Activated T-helper 1 cell treated with anti-CD3 and anti-CD28 coated beads, Interleukin-12 subunit alpha, Interleukin-12 subunit beta, Interleukin-2, Interleukin-4 antibody, amounts not matched to agents 30 ng/mL and 10 ng/mL and 1 ng/mL, durations not matched to agents 14 hours and 24 hours and 36 hours (primary cell): ENCODE measurements around the gene MMRN2. TPM values are rescaled to one million over a fixed set of nuclear protein-coding genes. Genes with fewer than 3 reads are reported as not detected.
A peak's percentile ranks its signal among the peaks of the same experiment; 100 is the strongest.

Experiments used
- DNase-seq: peaks from one replicate; pipeline ENCODE4 v3.0.0; 2021; ENCODE audit warnings: low spot score
- H3K27ac Mint-ChIP-seq: one replicate; pipeline ENCODE4 v1.8.0; 2021; ENCODE audit warnings: mild to moderate bottlenecking, mixed read lengths
- H3K27me3 Mint-ChIP-seq: one replicate; pipeline ENCODE4 v1.8.0; 2022; ENCODE audit warnings: mild to moderate bottlenecking, moderate library complexity, mixed read lengths; ENCODE audit not compliant: insufficient read depth
- H3K36me3 Mint-ChIP-seq: one replicate; pipeline ENCODE4 v1.8.0; 2021; ENCODE audit warnings: low read depth, mixed read lengths
- H3K4me1 Mint-ChIP-seq: one replicate; pipeline ENCODE4 v1.8.0; 2021; ENCODE audit warnings: low read depth, mixed read lengths
- H3K4me3 Mint-ChIP-seq: one replicate; pipeline ENCODE4 v1.8.0; 2021; ENCODE audit warnings: mild to moderate bottlenecking, moderate library complexity, mixed read lengths
- H3K9me3 Mint-ChIP-seq: one replicate; pipeline ENCODE4 v1.8.0; 2021; ENCODE audit warnings: mixed read lengths
- intact Hi-C: fragments of 100-400 bp; cut with micrococcal nuclease; formaldehyde crosslinking; loops from one replicate; pipeline ENCODE4 v1.15.1; 2024
- total RNA-seq: library from RNA; stranded (reverse); gene quantifications from 2 replicates; pipeline ENCODE4 v1.2.3, GENCODE V29; 2022

MMRN2 gene
- total RNA-seq, 1 donor from 2014 or later, result not detected

DNA sequence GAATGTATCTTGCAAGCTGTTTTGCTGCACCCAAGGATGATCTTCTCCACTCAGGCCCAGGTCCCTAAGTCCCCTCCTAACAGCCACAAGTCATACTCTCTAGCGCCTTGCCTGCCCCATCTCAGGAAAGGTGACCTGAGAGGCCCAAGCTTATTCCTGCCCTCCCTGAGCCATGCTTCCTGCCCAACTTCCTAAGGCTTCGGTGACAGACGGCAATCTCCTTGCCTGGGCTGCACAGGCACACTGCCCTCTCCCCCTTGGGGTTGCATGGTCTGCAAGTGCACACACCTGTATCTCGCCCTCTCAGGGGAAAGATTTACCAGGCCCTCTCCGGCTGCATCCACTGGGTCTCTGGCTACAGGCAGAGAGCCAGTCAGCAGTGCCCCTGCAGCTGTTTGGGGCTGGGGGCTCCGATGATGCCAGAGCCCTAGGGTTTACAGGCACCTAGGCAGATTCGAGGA lies 10.1 kb upstream of the MMRN2 start:
- no peak for DNase-seq
- no peaks in the 10 kb centered on the region for H3K36me3 Mint-ChIP-seq
- no peak overlapping the region for H3K4me3 Mint-ChIP-seq
- intact Hi-C loops, result loop anchor here (2.0 to 5.0 kb wide), 2 partner anchors 255 to 279 kb away; no protein-coding TSS in a partner anchor
- H3K9me3 Mint-ChIP-seq, result no peaks in the 10 kb centered on the region
- peaks cover 22% of the 10 kb centered on the region for H3K4me1 Mint-ChIP-seq
- peaks cover 19% of the 10 kb centered on the region for H3K27me3 Mint-ChIP-seq
- H3K27ac Mint-ChIP-seq, result no peak overlapping the region

- H3K36me3 Mint-ChIP-seq, result no peaks in the 10 kb centered on the region
- peaks cover 14% of the 10 kb centered on the region for H3K27me3 Mint-ChIP-seq
- H3K9me3 Mint-ChIP-seq, result no peaks in the 10 kb centered on the region
- H3K27ac Mint-ChIP-seq, result peak overlapping the region; percentile 70
- no peak for DNase-seq
- H3K4me1 Mint-ChIP-seq, result peaks cover 16% of the 10 kb centered on the region
- peak overlapping the region; percentile 34 for H3K4me3 Mint-ChIP-seq
- intact Hi-C loops, result loop anchor here (1.0 to 5.0 kb wide), 3 partner anchors 27 to 277 kb away; no protein-coding TSS in a partner anchor
Measured at GRCh38 chr10:86965986-86966654, 8.7 kb upstream of the MMRN2 start.

- H3K27me3 Mint-ChIP-seq, result peaks cover 12% of the 10 kb centered on the region
- intact Hi-C loops, result loop anchor here (5.0 kb wide), 1 partner anchor 253 kb away; no protein-coding TSS in a partner anchor
- DNase-seq, result no peak
Measured at GRCh38 chr10:86964847-86965190, 7.4 kb upstream of the MMRN2 start.

GRCh38 chr10:86964061-86964846 lies 6.8 kb upstream of the MMRN2 start:
- peaks cover 6% of the 10 kb centered on the region for H3K27me3 Mint-ChIP-seq
- no peaks in the 10 kb centered on the region for H3K36me3 Mint-ChIP-seq
- no peak for DNase-seq
- intact Hi-C loops, result no loop called here
- H3K4me3 Mint-ChIP-seq, result no peak overlapping the region
- peaks cover 16% of the 10 kb centered on the region for H3K4me1 Mint-ChIP-seq
- no peak overlapping the region for H3K27ac Mint-ChIP-seq
- H3K9me3 Mint-ChIP-seq, result no peaks in the 10 kb centered on the region

More at GRCh38 chr10:86964847-86965190, 7.4 kb upstream of the MMRN2 start:
- peaks cover 16% of the 10 kb centered on the region for H3K4me1 Mint-ChIP-seq
- no peak overlapping the region for H3K27ac Mint-ChIP-seq
- H3K36me3 Mint-ChIP-seq, result no peaks in the 10 kb centered on the region
- no peak overlapping the region for H3K4me3 Mint-ChIP-seq
- no peaks in the 10 kb centered on the region for H3K9me3 Mint-ChIP-seq

DNA sequence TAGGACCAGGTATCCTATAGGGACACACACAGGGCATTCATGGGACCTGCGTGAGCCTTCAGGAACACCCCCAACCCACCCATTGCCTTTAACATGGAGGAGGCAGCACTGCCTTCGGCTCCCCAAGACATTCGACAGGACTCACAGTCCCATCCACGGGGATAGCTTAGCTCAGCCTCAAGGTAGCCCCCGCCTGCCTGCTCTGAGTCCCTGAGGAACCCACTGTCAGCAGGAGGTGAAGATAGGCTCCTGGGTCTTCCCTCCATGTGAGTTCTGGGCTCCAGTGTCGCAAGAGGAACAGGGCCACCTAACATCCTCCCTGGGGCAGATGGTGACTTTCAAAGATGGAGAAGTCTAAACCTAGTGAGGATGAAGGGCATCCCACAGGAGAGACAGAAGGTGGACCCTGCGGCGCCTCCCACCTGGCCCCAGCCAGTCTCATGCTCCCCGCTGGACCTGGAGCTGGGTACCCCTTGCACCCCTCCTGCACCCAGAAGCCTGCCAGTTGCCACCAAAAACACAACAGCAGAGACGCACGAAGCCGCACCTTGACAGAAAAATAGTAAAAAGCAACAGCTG lies 6.0 kb upstream of the MMRN2 start:
- H3K27me3 Mint-ChIP-seq, result peaks cover 2% of the 10 kb centered on the region
- DNase-seq, result no peak
- H3K4me3 Mint-ChIP-seq, result no peak overlapping the region
- peaks cover 16% of the 10 kb centered on the region for H3K4me1 Mint-ChIP-seq
- H3K27ac Mint-ChIP-seq, result no peak overlapping the region
- no peaks in the 10 kb centered on the region for H3K9me3 Mint-ChIP-seq
- intact Hi-C loops, result no loop called here
- no peaks in the 10 kb centered on the region for H3K36me3 Mint-ChIP-seq

- Mint-ChIP-seq H3K27me3 (peaks cover 2% of the 10 kb centered on the region), H3K27ac (no peak overlapping the region), H3K36me3 (no peaks in the 10 kb centered on the region), H3K9me3 (no peaks in the 10 kb centered on the region), H3K4me3 (no peak overlapping the region), H3K4me1 (peaks cover 16% of the 10 kb centered on the region)
- intact Hi-C loops, result no loop called here
- no peak for DNase-seq
Measured at GRCh38 chr10:86962981-86963310, 5.5 kb upstream of the MMRN2 start.

- no peaks in the 10 kb centered on the region for H3K27me3 Mint-ChIP-seq
- intact Hi-C loops, result no loop called here
- no peak overlapping the region for H3K27ac Mint-ChIP-seq
Measured at GRCh38 chr10:86962136-86962980, 4.9 kb upstream of the MMRN2 start.

GRCh38 chr10:86961481-86962091 lies 4.2 kb upstream of the MMRN2 start:
- no peak for DNase-seq
- Mint-ChIP-seq H3K27ac (no peak overlapping the region), H3K4me1 (peaks cover 12% of the 10 kb centered on the region), H3K27me3 (no peaks in the 10 kb centered on the region), H3K36me3 (no peaks in the 10 kb centered on the region), H3K4me3 (no peak overlapping the region), H3K9me3 (no peaks in the 10 kb centered on the region)
- intact Hi-C loops, result no loop called here

More at GRCh38 chr10:86962136-86962980, 4.9 kb upstream of the MMRN2 start:
- Mint-ChIP-seq H3K9me3 (no peaks in the 10 kb centered on the region), H3K36me3 (no peaks in the 10 kb centered on the region), H3K4me3 (no peak overlapping the region), H3K4me1 (peaks cover 16% of the 10 kb centered on the region)
- DNase-seq, result no peak

DNA sequence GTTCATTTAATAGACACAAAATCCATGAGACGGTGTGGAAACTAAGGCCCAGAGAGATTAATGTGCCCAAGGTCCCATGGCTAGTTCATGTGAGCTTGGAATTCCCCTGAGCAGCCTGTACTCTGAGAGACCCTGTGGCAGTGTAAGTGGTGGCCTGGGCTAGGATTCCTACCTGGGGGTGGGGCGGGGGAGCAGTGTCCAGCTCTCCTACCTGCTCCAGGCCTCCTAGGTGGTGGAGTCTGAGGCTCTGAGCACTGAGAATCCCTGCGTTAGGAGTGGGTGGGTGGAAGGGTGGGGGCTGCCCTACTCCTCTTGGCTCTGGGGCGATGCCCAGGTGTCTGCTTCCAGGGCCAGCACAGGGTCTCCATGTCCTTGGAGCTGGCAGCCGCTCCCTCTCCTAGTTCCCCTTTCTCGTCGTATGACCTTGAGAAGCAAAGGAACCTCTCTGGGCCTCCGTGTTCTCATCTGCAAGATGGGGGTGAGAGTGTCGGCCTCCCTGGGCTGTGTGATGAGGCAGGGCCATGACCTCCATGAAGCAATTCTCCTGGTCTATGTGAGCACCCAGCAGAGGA lies 3.5 kb upstream of the MMRN2 start:
- Mint-ChIP-seq H3K27ac (no peak overlapping the region), H3K4me3 (no peak overlapping the region), H3K36me3 (no peaks in the 10 kb centered on the region), H3K27me3 (no peaks in the 10 kb centered on the region), H3K9me3 (no peaks in the 10 kb centered on the region), H3K4me1 (peaks cover 5% of the 10 kb centered on the region)
- intact Hi-C loops, result no loop called here
- no peak for DNase-seq

- Mint-ChIP-seq H3K27ac (no peak overlapping the region), H3K9me3 (no peaks in the 10 kb centered on the region), H3K27me3 (no peaks in the 10 kb centered on the region), H3K4me3 (no peak overlapping the region), H3K4me1 (no peaks in the 10 kb centered on the region), H3K36me3 (no peaks in the 10 kb centered on the region)
- peak; percentile 14 for DNase-seq
- intact Hi-C loops, result no loop called here
Measured at GRCh38 chr10:86960003-86960862, 2.8 kb upstream of the MMRN2 start.

GRCh38 chr10:86959737-86960002 lies 2.3 kb upstream of the MMRN2 start:
- Mint-ChIP-seq H3K27ac (no peak overlapping the region), H3K4me3 (no peak overlapping the region), H3K27me3 (no peaks in the 10 kb centered on the region), H3K4me1 (no peaks in the 10 kb centered on the region), H3K36me3 (no peaks in the 10 kb centered on the region), H3K9me3 (no peaks in the 10 kb centered on the region)
- DNase-seq, result no peak
- intact Hi-C loops, result no loop called here
